Measurements from ENCODE around the gene EMID1.

GRCh38 chr22:29308791-29309262 lies 103.1 kb downstream of the EMID1 start:
- TF ChIP-seq, protein P1, sequence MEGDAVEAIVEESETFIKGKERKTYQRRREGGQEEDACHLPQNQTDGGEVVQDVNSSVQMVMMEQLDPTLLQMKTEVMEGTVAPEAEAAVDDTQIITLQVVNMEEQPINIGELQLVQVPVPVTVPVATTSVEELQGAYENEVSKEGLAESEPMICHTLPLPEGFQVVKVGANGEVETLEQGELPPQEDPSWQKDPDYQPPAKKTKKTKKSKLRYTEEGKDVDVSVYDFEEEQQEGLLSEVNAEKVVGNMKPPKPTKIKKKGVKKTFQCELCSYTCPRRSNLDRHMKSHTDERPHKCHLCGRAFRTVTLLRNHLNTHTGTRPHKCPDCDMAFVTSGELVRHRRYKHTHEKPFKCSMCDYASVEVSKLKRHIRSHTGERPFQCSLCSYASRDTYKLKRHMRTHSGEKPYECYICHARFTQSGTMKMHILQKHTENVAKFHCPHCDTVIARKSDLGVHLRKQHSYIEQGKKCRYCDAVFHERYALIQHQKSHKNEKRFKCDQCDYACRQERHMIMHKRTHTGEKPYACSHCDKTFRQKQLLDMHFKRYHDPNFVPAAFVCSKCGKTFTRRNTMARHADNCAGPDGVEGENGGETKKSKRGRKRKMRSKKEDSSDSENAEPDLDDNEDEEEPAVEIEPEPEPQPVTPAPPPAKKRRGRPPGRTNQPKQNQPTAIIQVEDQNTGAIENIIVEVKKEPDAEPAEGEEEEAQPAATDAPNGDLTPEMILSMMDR (conservative IDR thresholded peaks at IDR 0.05; ENCODE audit: low read length), result no peak
- no peak for TF ChIP-seq EZH2phosphoT487 (IDR thresholded peaks at IDR 0.05; ENCODE audit: borderline replicate concordance, low read depth, low read length)
